ENCODE results near the gene P2RX6.
A peak's percentile ranks its signal among the peaks of the same experiment; 100 is the strongest.

Gene P2RX6

GRCh38 chr22:20976291-20976877, 38.6 kb upstream of the P2RX6 start:
- no peak for DNase-seq (ENCODE audit: low read depth)
- H3K4me3 ChIP-seq (ENCODE audit: control insufficient read depth, low read depth, low read length): no peak overlapping the region
- no peak for TF ChIP-seq CTCF (conservative IDR thresholded peaks at IDR 0.05; ENCODE audit: control insufficient read depth, insufficient read depth, low read depth, low read length)

- DNase-seq (ENCODE audit: low read depth): no peak
- H3K4me3 ChIP-seq (ENCODE audit: control insufficient read depth, low read depth, low read length): no peak overlapping the region
- TF ChIP-seq CTCF (conservative IDR thresholded peaks at IDR 0.05; ENCODE audit: control insufficient read depth, insufficient read depth, low read depth, low read length): no peak
Measured at GRCh38 chr22:20977019-20977418, 37.9 kb upstream of the P2RX6 start.

GRCh38 chr22:20977516-20978170, 37.3 kb upstream of the P2RX6 start:
- no peak for TF ChIP-seq CTCF (conservative IDR thresholded peaks at IDR 0.05; ENCODE audit: control insufficient read depth, insufficient read depth, low read depth, low read length)
- H3K4me3 ChIP-seq (ENCODE audit: control insufficient read depth, low read depth, low read length): no peak overlapping the region
- no peak for DNase-seq (ENCODE audit: low read depth)

GRCh38 chr22:20978419-20978818, 36.5 kb upstream of the P2RX6 start:
- DNase-seq (ENCODE audit: low read depth): no peak
- no peak overlapping the region for H3K4me3 ChIP-seq (ENCODE audit: control insufficient read depth, low read depth, low read length)
- no peak for TF ChIP-seq CTCF (conservative IDR thresholded peaks at IDR 0.05; ENCODE audit: control insufficient read depth, insufficient read depth, low read depth, low read length)

- TF ChIP-seq CTCF (conservative IDR thresholded peaks at IDR 0.05; ENCODE audit: control insufficient read depth, insufficient read depth, low read depth, low read length): no peak
- DNase-seq (ENCODE audit: low read depth): peak; percentile 82
- H3K4me3 ChIP-seq (ENCODE audit: control insufficient read depth, low read depth, low read length): peak overlapping the region; percentile 26
Measured at GRCh38 chr22:20979243-20979809, 35.6 kb upstream of the P2RX6 start.

- H3K4me3 ChIP-seq (ENCODE audit: control insufficient read depth, low read depth, low read length): peak overlapping the region; percentile 26
- DNase-seq (ENCODE audit: low read depth): no peak
- TF ChIP-seq CTCF (conservative IDR thresholded peaks at IDR 0.05; ENCODE audit: control insufficient read depth, insufficient read depth, low read depth, low read length): no peak
Measured at GRCh38 chr22:20979940-20980453, 35.0 kb upstream of the P2RX6 start.
